Adrenal gland (tissue), 12 donors: ENCODE measurements around the gene DCBLD1. TPM values are rescaled to one million over a fixed set of nuclear protein-coding genes. Genes with fewer than 3 reads are reported as not detected.

Experiments used
- DNase-seq, 7 donors: peaks; one replicate each; pipeline ENCODE4 v3.0.0-alpha.2; 2019 to 2020
- H3K27ac ChIP-seq, 5 donors: fragments of 200-600 bp; sonication (generic) in 4 of 5; 1 replicate in 3 of 5; 2 replicates in 2 of 5; pipeline versions ENCODE4 v1.5.1 to v1.8.0; 2016 to 2020; ENCODE audit warnings: mild to moderate bottlenecking in 1 of 5
- H3K27me3 ChIP-seq: fragments of 200-600 bp; 2 replicates; pipeline ENCODE4 v1.8.0; 2021
- H3K36me3 ChIP-seq, 2 donors: fragments of 200-600 bp; replicated peaks in 1 of 2; 1 replicate in 1 of 2; 2 replicates in 1 of 2; pipeline versions ENCODE4 v1.5.1 to v1.8.0; 2018 to 2022
- H3K4me1 ChIP-seq, 2 donors: fragments of 200-600 bp; replicated peaks in 1 of 2; 1 replicate in 1 of 2; 2 replicates in 1 of 2; pipeline versions ENCODE4 v1.5.1 to v1.8.0; 2018 to 2021
- H3K4me3 ChIP-seq, 4 donors: fragments of 200-600 bp; sonication (generic) in 3 of 4; one replicate each; pipeline ENCODE4 v1.5.1; 2016 to 2018
- H3K9me3 ChIP-seq, 3 donors: fragments of 200-600 bp; sonication (generic) in 1 of 3; replicated peaks in 1 of 3; 1 replicate in 2 of 3; 2 replicates in 1 of 3; pipeline versions ENCODE4 v1.5.1 to v1.8.0; 2016 to 2021
- POLR2A ChIP-seq, 2 donors: fragments of 450-650 bp; IDR thresholded peaks; one replicate each; pipeline ENCODE4 v1.6.1; 2017; ENCODE audit warnings: antibody characterized with exemption in 2 of 2, mild to moderate bottlenecking in 2 of 2, moderate library complexity in 1 of 2
- WGBS, 4 donors: extraction: QIAGEN DNeasy Blood & Tissue Kit in 2 of 4; methylation state at CpG; one replicate each; pipeline versions ENCODE4 v1.1.5 to v1.1.7; 2013 to 2017; 5-methylcytosine and 5-hydroxymethylcytosine counted together
- intact Hi-C, 2 donors: fragments of 100-400 bp; cut with DNase I; formaldehyde crosslinking; loops; one replicate each; pipeline versions ENCODE4 v1.14.1 to v1.15.0; 2022 to 2023
- polyA plus RNA-seq, 3 donors: library from polyadenylated mRNA; stranded (reverse); fragments of 200-250 nt in 2 of 3; fragments of 350-450 nt in 1 of 3; fragmentation: Illumina TruSeq in 1 of 3; extraction: RNeasy Lipid Tissue Mini Kit (QIAGEN cat#74804) in 1 of 3; gene quantifications; one replicate each; pipeline ENCODE4 v1.2.3, GENCODE V29; 2013 to 2014
- total RNA-seq, 9 donors: library from RNA; depleted of rRNA in 4 of 9; stranded (reverse); fragments of >200 nt in 4 of 9; fragments of 120-200 nt in 1 of 9; fragmentation: NEBNext Ultra II Directional in 1 of 9; extraction: Animal tissue kit (Norgen Biotek cat#: 25700) in 1 of 9; gene quantifications; one replicate each; pipeline versions ENCODE4 v1.1.0 to v1.2.4, GENCODE V29; 2013 to 2023
- TF ChIP-seq, protein P1 (sequence below), 6 experiments: fragments of 450-650 bp in 4 of 6; fragments of 200-600 bp in 2 of 6; sonication (generic) in 1 of 6; IDR thresholded peaks; 1 replicate in 5 of 6; 2 replicates in 1 of 6; pipeline versions ENCODE4 v1.5.1 to v1.8.0; 2016 to 2021; ENCODE audit warnings: antibody characterized with exemption in 6 of 6, mild to moderate bottlenecking in 2 of 6, moderate library complexity in 1 of 6
- donor health status: healthy with polysubstance abuse.
- donor health status: Bipolar disorder and iron deficiency.
- donor health status: DM: yes; HTN: yes; CAD: no.
- donor health status: DM: no; HTN: no; CAD: no.
- donor health status: DM: no; HTN: no; CAD: no.
- donor health status: DM: yes; HTN: yes; CAD: no.

Gene DCBLD1
- total and polyA plus RNA-seq, 12 donors: 4.2 to 17.1 (median 6.6) TPM

DNA sequence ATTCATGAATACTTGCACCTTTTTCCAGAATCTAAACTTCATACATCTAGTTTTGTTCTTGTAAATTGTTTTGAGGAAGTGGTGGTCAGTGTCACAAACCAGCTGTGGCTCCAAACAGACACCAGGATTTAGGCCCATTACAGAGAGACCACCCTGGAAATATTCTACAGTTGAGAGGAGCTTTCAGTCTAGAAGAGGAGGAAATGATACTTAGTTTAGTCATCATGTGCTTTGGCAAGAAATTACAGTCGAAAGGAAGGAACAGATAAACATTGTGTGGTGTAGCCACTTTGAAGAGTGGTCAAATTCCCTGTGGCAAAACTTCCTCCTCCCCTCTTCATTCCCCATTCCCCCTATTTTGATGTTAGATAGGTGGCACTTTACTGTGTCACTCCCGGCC, 15.7 kb downstream of the DCBLD1 start:
- DNase-seq: no peak
- 33 to 60% (median 50%) methylated on average over 2 of the region's 2 CpGs for WGBS, 4 donors
- Histone ChIP-seq H3K36me3 (no peaks in the 10 kb centered on the region), H3K4me3 (no peak overlapping the region), H3K27ac (peak overlapping the region in 1 of 5 donors; percentile 2), H3K4me1 (peaks cover 0 to 29% of the 10 kb centered on the region in 2 donors), H3K27me3 (no peaks in the 10 kb centered on the region), H3K9me3 (no peaks in the 10 kb centered on the region)
- intact Hi-C loops: no loop called here
- no peak for TF ChIP-seq POLR2A (IDR thresholded peaks at IDR 0.05)
- TF ChIP-seq, protein P1, sequence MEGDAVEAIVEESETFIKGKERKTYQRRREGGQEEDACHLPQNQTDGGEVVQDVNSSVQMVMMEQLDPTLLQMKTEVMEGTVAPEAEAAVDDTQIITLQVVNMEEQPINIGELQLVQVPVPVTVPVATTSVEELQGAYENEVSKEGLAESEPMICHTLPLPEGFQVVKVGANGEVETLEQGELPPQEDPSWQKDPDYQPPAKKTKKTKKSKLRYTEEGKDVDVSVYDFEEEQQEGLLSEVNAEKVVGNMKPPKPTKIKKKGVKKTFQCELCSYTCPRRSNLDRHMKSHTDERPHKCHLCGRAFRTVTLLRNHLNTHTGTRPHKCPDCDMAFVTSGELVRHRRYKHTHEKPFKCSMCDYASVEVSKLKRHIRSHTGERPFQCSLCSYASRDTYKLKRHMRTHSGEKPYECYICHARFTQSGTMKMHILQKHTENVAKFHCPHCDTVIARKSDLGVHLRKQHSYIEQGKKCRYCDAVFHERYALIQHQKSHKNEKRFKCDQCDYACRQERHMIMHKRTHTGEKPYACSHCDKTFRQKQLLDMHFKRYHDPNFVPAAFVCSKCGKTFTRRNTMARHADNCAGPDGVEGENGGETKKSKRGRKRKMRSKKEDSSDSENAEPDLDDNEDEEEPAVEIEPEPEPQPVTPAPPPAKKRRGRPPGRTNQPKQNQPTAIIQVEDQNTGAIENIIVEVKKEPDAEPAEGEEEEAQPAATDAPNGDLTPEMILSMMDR (IDR thresholded peaks at IDR 0.05): no peak

DNA sequence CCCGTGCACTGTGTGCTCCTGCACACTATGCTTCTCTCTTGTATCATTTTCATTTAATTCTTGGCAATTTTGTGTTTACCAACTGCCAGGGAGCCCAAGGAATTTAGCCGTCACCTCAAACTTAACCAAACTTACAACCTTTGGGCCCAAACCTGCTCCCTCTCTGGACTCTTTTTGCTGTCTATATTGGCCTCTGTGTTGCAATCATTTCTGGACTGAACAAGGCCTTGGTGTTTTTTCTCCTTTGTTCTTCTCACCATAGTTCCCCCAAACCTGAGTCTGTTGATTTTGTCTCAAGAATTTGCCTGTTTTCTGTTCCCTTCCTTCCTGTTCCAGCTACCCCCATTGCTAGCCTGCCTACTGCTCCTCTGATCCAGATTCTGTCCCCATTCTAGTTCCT, 19.2 kb downstream of the DCBLD1 start:
- WGBS, 4 donors: 48 to 98% (median 72%) methylated on average over 2 of the region's 2 CpGs
- H3K27ac ChIP-seq: no peak overlapping the region
- TF ChIP-seq POLR2A (IDR thresholded peaks at IDR 0.05): no peak
- TF ChIP-seq, protein P1 (IDR thresholded peaks at IDR 0.05): no peak
- H3K4me3 ChIP-seq: no peak overlapping the region
- H3K36me3 ChIP-seq: peaks cover 0 to 5% of the 10 kb centered on the region in 2 donors
- intact Hi-C loops: no loop called here
- no peaks in the 10 kb centered on the region for H3K9me3 ChIP-seq
- no peak for DNase-seq
- H3K27me3 ChIP-seq: no peaks in the 10 kb centered on the region
- H3K4me1 ChIP-seq: peaks cover 0 to 5% of the 10 kb centered on the region in 2 donors

DNA sequence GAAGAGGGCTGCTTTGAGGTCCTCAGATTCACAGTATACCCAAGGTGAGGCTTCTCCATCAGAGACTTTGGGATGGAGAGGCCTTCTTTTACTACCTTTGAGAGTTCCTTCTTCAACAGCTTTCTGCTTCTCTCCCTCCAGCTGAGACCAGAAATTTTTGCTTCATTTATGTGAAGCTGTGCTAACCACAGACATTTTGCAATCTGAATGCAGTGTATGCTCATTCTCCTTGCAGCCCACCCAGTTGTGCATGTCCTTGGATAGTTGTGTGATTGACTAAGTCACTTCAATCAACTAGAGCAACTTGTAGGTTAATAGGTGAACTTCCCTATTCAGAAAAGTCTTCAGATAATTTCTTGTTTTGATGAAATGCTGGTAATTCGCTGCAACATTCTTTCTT, 20.1 kb downstream of the DCBLD1 start:
- intact Hi-C loops: no loop called here
- Histone ChIP-seq H3K36me3 (peaks cover 0 to 5% of the 10 kb centered on the region in 2 donors), H3K4me3 (no peak overlapping the region), H3K9me3 (no peaks in the 10 kb centered on the region), H3K27ac (no peak overlapping the region), H3K4me1 (peaks cover 0 to 11% of the 10 kb centered on the region in 2 donors), H3K27me3 (no peaks in the 10 kb centered on the region)
- no peak for DNase-seq
- 89 to 100% (median 94%) methylated on average over 1 of the region's 1 CpG for WGBS, 4 donors
- no peak for TF ChIP-seq POLR2A (IDR thresholded peaks at IDR 0.05)
- TF ChIP-seq, protein P1 (IDR thresholded peaks at IDR 0.05): no peak

- Histone ChIP-seq H3K27me3 (no peaks in the 10 kb centered on the region), H3K36me3 (peaks cover 0 to 5% of the 10 kb centered on the region in 2 donors), H3K4me3 (no peak overlapping the region), H3K4me1 (peaks cover 0 to 12% of the 10 kb centered on the region in 2 donors), H3K27ac (no peak overlapping the region), H3K9me3 (no peaks in the 10 kb centered on the region)
- intact Hi-C loops: no loop called here
- no peak for TF ChIP-seq POLR2A (IDR thresholded peaks at IDR 0.05)
- TF ChIP-seq, protein P1 (IDR thresholded peaks at IDR 0.05): no peak
- 32 to 41% (median 37%) methylated on average over 2 of the region's 2 CpGs for WGBS, 4 donors
- DNase-seq: no peak
These were observed 20.7 kb downstream of the DCBLD1 start for GRCh38 chr6:117503211-117503610.
